ENCODE results near the gene RNF157. TPM values are rescaled to one million over a fixed set of nuclear protein-coding genes. Genes with fewer than 3 reads are reported as not detected.

Gene RNF157
- total and polyA plus RNA-seq, 9 of the 15 experiments (the other 6 are each of a cell fraction or from before 2014, with no cell fraction given): 8.1 to 31.7 (median 20.8) TPM

- TF ChIP-seq E2F1 (CRISPR knock-in tag; IDR thresholded peaks at IDR 0.05) (no peak), PBX2 (CRISPR knock-in tag; IDR thresholded peaks at IDR 0.05; ENCODE audit: low read depth) (no peak), PBX2 (tag; conservative IDR thresholded peaks at IDR 0.05; ENCODE audit: low read depth) (no peak), MYNN (IDR thresholded peaks at IDR 0.05) (peak; percentile 81), MYNN (CRISPR knock-in tag; IDR thresholded peaks at IDR 0.05) (no peak), RBM39 (optimal IDR thresholded peaks at IDR 0.05; ENCODE audit: low read depth, low read length) (no peak), ETV6 (IDR thresholded peaks at IDR 0.05; ENCODE audit: borderline replicate concordance in 1 of 2, low read depth in 2 of 2, low read length in 1 of 2) (no peak), ETV6 (CRISPR knock-in tag; IDR thresholded peaks at IDR 0.05; ENCODE audit: borderline replicate concordance) (0 out of 2 replicates have a peak, but pooled peaks have one; percentile 35), SRSF9 (IDR thresholded peaks at IDR 0.05; ENCODE audit: borderline replicate concordance, low read depth, low read length) (no peak), CTCF (IDR thresholded peaks at IDR 0.05 in 2 of 3, conservative IDR thresholded peaks at IDR 0.05 in 1 of 3; ENCODE audit: insufficient read depth in 2 of 3, low read depth in 1 of 3, low read length in 3 of 3) (peak; percentile 80 to 93 (median 86)), TGIF2 (CRISPR knock-in tag; IDR thresholded peaks at IDR 0.05) (no peak), ZNF449 (CRISPR knock-in tag; IDR thresholded peaks at IDR 0.05) (no peak), ILF3 (IDR thresholded peaks at IDR 0.05; ENCODE audit: borderline replicate concordance) (no peak), EP400 (IDR thresholded peaks at IDR 0.05) (peak; percentile 70), ZNF57 (CRISPR knock-in tag; IDR thresholded peaks at IDR 0.05) (no peak)
These were observed 58.1 kb downstream of the RNF157 start (continued) for GRCh38 chr17:76182016-76182764.
